Suprapubic skin (tissue), 3 donors: ENCODE data around the gene VPS45.

ENCODE experiments used
- EP300 ChIP-seq: sonication (generic); formaldehyde crosslinking; IDR thresholded peaks from one replicate; pipeline ENCODE4 v1.6.1; 2017; ENCODE audit warnings: antibody characterized with exemption
- POLR2A ChIP-seq, 2 donors: fragments of 450-650 bp; IDR thresholded peaks; one replicate each; pipeline ENCODE4 v1.6.1; 2017; ENCODE audit warnings: antibody characterized with exemption in 2 of 2, mild to moderate bottlenecking in 2 of 2, moderate library complexity in 2 of 2
- TF ChIP-seq, protein P1 (sequence below), 2 donors: fragments of 200-600 bp in 1 of 2; fragments of 450-650 bp in 1 of 2; sonication (generic) in 1 of 2; IDR thresholded peaks; one replicate each; pipeline ENCODE4 v1.5.1; 2016 to 2019; ENCODE audit warnings: antibody characterized with exemption in 2 of 2, mild to moderate bottlenecking in 1 of 2, moderate library complexity in 1 of 2

- TF ChIP-seq, protein P1, sequence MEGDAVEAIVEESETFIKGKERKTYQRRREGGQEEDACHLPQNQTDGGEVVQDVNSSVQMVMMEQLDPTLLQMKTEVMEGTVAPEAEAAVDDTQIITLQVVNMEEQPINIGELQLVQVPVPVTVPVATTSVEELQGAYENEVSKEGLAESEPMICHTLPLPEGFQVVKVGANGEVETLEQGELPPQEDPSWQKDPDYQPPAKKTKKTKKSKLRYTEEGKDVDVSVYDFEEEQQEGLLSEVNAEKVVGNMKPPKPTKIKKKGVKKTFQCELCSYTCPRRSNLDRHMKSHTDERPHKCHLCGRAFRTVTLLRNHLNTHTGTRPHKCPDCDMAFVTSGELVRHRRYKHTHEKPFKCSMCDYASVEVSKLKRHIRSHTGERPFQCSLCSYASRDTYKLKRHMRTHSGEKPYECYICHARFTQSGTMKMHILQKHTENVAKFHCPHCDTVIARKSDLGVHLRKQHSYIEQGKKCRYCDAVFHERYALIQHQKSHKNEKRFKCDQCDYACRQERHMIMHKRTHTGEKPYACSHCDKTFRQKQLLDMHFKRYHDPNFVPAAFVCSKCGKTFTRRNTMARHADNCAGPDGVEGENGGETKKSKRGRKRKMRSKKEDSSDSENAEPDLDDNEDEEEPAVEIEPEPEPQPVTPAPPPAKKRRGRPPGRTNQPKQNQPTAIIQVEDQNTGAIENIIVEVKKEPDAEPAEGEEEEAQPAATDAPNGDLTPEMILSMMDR (IDR thresholded peaks at IDR 0.05): no peak
- TF ChIP-seq POLR2A (IDR thresholded peaks at IDR 0.05) (no peak), EP300 (no peak)
Observed at GRCh38 chr1:150073516-150073915, 5.9 kb downstream of the VPS45 start.
